HG03439 (cell line): Measurements from ENCODE around the gene ERC2.

Experiments
- ATAC-seq: cut with Tn5 transposase; IDR thresholded peaks from one replicate; pipeline ENCODE4 v1.9.1; 2021; ENCODE audit warnings: mild to moderate bottlenecking, moderate library complexity; ENCODE audit not compliant: unreplicated experiment

ERC2 gene

DNA sequence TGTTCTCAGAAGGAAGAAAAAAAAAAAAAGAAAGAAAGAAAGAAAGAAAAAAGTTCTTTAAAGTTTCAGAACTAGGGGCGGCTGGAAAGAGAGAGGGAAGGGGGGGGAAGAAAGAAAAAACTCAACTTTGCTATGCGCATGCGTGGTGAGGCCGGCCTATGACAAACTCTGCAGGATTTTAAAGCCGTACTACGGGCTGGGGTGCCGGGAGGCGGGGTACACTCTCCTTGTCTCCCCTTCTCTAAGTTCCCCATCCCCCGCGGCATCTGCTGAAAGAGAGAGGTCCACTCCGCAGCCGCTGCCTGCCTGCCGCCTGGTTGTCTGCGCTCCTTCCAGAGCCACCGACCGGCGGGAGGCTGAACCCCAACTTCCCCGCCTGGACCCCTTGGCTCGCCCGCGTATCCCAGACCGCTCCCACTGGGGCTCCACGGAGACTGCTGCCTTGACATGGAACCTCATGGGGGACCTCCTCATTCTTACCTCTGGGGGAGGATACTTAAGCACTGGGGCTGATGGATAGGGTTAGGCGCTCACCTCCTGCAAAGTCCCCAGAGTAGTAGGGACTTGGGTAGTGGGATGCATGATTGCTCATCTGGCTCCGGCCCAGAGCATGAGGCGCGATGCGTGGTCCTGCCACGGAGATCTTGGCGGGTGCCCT is 979.7 kb downstream of the ERC2 start:
- ATAC-seq = no peak

DNA sequence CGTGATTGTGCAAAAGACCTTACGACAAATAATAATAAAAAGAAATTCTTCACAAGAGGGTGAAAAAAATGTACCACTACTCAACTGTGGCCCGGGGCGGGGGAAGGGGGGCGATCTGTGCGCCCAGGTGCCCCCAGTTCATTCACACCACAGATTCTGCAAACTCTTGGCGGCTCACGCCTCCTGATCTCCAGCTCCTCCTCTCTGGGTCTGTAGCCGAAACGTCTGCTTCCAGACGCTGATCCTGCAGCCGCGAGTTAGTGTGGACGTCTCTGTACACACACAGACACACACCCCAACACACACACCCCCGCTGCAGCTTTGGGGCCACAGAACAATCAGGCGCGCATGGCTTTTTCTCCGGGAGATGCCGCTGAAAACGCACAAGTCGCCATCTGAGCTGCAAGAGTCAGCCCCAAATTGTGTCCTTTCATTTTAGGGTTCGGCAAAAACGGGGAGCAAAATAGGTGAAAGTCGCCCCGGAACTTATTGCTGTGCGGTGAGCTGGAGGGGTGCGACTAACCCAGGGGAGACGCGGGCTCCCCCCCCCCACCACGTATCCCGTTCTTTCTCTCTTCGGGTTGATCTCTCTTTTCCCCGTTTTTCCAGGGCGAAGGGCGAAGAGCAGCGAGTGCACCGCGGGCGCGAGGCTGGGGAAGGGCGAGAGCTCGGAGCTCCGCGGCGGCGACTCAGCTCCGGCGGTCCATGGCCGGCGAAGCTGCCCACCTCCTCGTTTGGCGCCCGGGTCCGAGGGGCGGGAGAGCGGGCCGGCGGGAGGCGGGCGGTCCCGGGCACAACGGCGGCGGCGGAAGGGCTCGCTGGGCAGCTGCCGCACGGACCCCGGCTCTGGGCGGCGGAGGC is 980.7 kb downstream of the ERC2 start:
- no peak for ATAC-seq

DNA sequence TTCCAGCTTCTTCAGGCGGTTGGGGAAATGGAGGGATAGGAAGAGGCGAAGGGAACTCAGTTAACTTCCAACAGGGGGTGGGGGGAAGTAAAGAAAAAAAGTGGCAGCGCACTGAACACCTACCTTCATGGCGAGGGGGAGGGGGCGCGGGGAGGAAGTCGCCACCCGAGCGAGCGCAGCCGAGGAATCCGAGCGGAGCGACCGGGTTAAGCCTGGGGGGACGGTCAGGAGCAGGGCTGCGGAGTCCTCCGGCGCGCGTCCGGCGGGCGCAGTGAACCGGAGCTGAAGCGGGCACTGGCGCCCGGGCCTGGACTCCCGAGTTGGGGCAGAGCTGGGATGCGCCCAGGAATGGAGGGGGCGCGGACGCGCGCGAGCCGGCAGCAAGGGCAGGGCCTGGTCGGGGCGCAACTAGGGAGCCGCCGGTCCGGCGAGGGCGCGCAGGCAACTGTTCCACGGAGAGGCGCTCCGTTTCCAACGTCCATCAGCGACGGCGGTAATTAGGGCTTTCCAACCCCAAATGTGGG is 981.3 kb downstream of the ERC2 start, which contains the start of gene WNT5A:
TSS of gene WNT5A (minus strand) at position 450 of the 524 bp plus-strand sequence. CDS start at position 129, 321 bp downstream.
- no peak for ATAC-seq

DNA sequence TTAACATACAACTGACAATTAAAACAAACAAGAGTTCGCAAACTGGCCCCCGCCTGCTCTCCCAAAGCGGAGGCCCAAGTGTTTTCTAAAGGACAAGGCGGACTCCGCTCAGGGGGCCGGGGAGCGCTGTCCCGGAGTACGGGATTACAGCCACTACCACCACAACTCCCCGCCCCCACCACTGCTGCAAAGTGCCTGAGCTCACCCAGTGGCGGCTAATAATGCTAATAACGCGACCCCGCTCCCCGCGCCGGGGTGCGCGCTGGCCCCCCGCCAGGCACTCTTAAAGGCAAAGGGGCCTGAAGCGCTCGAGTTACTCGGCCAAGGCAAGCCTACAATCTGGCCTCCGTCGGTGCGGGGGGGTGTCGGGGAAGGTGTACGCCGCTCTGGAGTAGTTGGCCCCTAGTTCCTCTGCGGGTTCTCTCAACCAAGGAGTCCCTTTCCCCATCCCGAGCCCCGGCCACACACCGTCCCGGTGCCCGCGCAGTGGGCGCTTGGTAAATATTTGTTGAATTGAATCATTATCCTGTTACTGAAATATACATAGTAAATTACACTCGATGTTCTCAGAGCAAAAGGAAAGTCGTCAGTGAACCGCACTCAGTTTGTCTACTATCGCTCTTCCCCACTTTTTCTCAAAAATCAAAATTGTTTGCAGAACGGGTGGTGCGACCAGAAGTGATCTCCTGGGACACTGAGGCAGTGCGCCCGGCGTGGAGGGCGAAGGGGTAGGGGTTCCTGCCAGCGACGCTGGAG is 982.0 kb downstream of the ERC2 start:
- ATAC-seq = no peak

DNA sequence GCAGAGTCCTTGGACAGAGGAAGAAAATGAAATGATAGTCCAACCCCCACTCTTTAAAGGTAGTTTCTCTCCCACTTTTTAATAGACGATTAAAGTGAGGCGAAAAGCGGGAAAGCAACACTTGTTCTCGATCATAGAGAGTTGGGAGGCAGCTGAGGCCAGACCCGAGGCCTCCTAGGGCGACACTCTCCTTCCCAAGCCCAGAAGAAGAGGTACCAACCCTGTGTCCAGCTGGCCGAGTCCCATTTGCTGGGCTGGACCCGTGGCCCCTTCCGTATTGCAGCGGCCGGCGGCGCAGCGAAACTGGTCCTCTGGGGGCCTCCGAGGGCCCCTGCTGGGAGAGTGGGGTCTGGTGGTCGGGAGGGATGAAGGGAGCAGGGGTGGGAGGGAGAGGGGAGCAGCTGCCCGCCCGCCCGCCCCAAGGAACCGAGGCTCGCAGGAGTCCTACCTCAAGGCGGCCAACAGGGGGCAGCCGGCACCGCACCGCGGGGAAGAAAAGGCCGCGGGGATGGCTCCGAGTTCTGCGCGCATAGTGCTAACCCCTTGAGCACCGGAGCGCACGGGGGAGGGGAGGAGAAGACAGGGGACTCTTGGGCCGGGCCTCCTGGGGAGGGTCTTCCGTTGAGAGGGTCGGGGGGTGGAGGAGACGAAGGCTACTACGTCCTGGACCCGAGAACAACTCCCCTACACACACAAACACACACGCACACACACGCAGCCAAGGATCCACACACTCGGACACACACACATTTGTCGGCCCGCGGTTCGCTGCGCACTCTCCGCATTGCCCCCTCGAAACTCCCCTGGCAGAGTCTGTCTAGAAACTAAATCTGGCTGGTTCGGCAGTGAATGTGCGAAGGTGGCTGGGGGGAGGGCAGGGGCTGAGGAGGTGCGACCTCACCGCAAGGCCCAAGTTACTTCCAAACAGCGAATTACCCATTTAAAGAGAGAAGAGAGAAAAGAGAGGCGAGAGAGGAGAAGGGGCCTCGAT is 983.2 kb downstream of the ERC2 start:
- peak; percentile 71 for ATAC-seq

DNA sequence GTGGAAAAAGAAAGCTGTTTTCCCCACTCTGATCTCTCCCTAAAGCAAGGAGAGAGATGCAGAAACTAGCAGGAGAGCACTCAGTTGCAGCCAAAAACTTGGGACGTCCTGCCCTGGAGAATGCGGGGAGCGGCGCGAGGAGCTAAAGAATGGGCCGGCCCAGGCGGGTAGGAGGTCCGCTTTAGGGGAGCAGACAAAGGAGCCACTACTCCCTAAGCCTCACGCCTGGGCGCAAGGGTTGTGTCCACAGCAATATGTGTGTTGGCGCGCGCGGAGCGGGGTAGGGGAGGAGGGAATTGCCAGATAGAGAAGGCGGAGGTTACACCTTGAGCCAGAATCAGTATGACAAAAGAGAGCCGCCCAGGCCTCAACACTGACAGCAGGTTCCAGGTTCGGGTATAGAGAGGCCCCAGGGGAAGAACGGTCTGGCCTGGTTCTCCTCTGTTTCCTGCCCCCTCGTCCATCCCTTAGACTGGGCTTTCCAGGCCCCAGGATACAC is 984.0 kb downstream of the ERC2 start:
- no peak for ATAC-seq

DNA sequence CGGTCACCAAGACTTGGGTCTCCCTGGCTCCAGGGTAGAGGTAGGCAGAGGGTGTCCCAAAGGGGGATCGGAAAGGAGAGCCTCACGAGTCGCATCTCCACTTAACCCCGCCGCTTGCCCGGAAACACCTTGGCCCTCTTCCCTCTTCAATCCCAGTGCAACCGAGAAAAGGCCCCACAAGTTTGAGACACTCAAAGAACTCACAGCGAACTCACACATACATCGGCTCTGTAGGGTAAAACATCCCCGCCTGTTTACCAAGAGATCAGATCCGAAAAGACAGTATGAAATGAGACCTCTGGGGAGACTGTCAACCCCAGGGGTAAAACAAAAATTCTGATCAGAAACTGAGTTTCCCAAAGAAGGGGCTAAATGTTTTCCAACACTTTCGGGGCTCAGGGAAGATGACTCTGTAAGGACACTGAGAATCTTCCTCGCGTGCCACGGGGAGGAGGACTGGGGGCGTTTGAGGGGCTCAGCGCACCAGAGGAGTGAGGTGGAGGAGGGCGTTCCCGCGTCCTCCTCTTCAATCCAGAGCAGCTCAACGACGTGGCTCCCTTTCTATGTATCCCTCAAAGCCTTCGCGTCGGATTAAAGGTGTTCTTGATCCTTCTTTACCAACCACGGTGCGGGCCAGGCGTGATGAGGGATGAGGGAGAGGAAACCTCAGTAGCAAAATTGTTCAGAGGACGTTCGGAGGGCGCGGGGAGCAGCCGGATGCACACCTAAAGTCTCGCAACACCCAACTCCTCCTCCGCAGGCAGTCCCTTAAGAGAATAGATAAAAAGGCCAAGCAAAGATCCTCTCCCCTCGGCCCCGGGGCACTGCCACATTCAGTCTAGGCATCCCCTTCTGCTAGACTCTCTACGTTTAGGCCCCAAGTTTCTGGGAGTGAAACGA is 984.8 kb downstream of the ERC2 start:
- ATAC-seq = no peak

DNA sequence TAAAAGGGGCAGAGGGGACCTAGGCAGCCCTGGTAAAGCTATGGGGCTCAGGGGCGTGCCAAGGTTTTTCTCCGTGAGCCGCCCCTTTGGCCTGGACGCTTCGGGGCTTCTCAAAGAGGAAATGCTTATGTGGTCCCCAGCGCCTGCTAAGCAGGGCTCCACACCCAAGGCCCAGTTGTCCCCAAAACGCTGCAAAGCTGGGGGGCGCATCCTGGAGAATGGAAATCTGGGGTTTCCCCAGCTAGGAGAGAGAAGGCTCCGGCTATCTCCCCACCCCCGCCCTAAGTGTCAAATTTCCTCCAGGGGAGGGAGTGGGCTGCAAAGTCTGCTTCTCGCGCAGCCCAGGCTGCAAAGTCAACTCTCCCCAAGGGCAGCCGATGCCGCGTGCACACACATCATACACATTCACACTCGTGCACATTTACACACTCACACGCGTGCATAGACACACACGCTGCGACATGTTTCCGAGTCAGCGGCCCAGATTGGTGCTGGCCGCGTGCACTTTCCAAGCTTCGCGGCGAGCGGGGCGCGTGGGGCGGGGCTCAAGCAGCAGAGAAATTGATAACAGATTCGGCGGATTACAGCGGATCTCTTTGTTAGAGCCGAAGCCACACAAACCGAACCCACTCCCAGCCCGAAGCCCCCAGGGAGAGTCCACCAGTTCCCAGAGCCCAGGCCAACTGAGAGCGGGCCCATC is 985.6 kb downstream of the ERC2 start:
- ATAC-seq = no peak

DNA sequence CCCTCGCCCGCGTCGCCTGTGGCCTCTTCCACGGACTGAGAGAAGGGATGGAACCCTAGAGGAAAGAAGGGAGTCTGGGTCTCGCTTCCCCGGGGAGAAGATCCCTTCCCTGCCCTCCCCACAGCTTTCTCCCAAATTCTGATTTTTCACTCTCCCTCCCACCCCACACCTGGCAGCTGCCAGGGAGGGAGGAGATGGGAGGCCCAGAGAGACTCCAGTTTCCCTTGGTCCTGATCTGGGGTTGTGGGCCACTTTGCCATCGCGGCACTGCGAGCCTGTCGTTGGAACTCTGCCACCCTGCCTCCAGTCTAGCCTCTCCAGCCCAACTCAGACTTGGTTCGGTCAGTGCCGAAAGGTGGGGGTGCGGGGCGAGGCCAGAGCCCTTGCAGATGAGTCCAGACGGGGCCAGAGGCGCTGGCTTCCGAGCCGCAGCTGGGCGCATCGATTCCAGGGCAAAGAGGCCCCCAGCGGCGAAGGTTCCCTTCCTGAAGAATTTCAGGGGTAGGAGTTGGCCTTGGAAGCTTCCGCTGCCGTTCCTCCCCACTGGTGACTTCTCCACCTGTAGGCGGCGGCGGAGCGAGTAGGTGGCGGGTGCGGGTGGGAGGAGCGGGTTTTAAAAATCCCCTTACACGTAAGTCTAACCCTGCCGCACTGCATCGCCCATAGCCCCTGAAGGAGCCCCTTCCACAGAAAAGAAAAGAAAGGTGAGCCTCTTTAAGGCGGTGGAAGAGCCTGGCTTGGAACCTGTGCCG is 986.3 kb downstream of the ERC2 start:
- ATAC-seq = no peak

DNA sequence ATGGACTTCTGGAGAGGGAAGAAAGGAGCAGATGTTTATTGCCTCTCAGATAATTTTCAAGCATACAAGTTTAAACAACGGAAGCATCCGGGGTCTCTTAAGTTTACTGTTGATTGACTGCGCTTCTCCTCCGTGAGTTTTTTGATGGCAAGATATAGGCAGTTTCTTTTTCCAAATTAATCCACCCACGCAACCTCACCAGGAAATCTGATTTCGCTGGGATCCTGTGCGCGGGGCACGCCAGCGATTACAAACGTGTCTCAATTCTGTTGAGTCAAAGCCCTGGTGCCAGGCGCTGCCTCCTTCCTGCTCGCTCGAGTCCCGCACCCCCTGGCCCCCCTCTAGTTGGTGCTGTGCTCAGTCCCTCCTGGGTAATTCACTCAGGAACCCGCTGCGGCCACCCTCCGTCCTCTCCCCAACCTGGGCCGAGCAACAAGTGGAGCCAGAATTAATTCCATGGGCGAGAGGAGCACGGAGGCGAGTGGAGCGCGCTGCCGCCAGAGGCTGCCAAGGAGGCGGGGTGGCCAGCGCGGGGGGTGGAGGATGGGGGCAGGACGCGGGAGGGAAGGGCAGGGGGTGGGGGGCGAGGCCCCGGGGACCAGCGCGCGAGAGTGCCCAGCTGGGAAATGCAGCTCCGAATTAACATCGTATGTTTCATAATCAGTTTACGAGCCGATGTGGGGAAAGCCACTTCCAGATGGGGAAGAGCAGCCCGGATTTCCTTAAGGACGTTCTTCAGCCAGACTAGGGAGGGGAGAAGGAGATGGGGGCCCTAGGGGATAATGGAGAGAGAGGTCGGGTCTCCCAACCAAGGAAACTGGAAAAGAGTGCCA is 987.1 kb downstream of the ERC2 start:
- no peak for ATAC-seq

DNA sequence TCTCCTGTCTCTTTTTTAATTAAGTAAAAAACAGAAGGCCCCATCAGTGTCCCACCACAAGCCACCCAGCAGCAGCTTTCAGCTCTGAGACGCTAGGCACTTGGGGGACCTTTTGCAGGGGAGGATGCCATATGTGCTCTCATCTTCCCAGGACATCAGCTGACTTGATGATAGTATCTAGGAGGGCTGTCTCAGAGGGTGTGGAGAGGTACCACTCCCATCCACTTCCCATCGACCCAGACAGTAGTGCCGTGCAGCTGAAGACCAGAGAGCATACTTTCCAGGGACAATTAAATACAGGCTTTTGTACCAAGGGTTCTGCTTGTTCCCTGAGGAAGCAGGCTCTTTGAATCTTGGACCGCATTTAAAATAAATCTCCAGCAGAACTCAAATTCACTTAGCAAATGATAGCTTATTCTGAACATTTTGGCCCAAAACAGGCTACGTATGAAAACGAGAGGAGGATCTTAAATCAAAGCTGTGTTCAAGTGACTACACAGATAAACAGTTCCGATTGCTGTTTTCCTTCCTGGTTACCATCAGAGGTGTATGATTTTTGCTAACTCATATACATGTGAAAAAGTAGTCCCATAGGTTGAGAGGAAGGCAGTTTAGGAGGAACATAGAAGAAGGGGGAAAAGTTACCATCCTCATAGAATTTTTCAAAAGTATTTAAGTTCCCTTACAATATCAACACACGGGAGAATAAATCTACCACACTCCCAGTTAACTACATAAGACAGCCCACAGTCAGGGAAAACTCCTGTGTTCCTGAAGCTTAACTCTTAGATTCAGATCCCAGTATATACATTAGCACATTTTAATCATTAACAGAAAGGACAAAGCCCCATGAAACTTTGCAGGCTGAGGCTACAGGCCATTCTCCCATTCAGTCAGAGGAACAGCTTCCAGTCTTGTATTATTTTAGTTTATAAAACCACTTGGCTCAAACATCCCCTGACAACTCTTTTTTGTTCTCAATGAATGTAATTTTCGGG is 990.7 kb downstream of the ERC2 start:
- ATAC-seq = no peak

DNA sequence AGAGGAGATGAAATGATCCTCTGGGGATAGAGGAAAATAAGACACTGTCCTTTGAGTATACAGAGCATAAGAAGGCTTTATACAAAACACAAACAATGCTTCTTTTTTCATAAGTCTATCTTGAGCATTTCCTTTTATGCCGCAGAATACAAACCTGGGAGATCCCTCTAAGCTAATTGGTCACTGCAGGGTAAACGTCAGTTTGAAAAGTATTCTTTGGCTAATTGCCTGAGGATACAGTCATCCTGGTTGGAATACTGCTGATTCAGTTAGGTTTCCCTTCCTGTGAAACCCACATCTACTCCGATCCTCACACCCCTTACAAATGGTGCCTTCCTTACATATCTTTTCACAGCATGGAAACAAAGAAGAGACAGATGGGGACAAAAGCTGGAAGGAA is 991.8 kb downstream of the ERC2 start:
- no peak for ATAC-seq

DNA sequence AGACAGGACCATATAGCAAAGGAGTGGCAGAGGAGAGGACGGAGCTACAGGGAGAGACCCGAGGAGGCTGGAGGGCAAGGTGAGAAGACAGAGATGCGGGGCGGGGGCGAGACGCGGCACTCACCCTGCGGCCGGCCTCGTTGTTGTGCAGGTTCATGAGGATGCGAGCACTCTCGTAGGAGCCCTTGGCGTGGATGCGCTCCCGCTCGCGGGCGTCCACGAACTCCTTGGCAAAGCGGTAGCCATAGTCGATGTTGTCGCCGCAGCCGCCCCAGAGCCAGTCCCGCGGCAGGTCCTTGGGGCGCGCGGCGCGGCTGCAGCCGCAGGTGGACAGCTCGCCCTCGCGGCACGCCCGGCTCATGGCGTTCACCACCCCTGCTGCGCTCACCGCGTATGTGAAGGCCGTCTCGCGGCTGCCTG is 994.0 kb downstream of the ERC2 start:
- ATAC-seq = no peak

DNA sequence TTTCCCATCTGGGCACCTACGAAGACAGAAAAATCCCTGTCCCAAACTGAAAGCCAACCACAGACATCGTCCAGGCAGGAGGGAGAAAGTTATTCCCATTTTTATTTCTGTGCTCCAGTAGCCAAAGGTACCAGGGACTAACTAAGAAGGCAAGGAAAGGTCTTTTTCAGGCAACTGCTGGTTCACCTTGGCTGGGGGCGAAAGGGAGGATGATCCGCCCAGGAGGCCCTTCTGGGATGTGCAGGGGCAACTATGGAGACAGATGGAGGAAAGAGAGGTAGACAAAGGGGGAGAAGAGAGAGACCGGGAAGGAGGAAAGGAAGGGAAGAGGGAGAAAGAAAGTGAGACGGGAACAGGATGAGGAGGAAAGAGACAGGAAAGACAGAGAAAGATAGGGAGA is 994.5 kb downstream of the ERC2 start:
- ATAC-seq = no peak

DNA sequence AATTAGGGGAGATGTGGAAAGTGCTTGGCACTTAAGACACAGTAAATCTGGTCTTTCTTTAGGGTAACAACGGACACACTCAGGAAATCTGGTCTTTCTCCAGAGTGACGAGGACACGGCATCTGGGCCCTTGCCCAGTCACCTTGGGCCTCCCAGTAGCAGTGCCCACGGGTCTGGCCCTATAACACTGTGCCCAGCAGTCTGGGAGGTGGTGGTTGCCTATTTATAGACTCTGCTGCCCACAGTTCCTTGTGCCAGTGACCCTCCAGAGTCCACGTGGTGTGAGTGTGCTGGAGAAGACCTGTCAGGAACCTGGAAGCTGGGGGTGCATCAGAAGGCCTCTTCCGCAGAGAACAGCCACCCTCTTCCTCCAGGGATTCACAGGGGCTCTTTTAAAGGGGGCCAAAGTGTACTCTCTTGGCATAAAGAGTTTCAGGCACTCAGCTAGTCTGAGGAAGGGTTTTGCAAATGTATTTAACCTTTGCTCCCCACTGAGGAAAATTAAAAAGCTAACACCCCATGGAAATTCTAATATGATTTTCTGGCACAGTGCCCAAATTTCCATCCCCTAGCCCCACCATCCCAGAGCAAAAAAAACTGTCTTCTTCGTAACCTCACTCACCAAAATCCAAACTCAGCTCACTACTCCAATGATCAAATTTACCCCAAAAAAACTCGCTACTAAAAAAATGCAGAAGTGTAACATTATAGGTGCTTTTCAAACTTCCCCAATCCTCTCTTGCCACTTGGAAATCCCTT is 996.6 kb downstream of the ERC2 start:
- no peak for ATAC-seq
